Activated CD4-positive, alpha-beta T cell treated with anti-CD3 and anti-CD28 coated beads for 36 hours (primary cell): Measurements from ENCODE around the gene VPS39. TPM values are rescaled to one million over a fixed set of nuclear protein-coding genes. Genes with fewer than 3 reads are reported as not detected.
A peak's percentile ranks its signal among the peaks of the same experiment; 100 is the strongest.

Experiments
- ATAC-seq: fragments of 200-7000 bp; cut with Tn5 transposase; one replicate; pipeline ENCODE4 v1.10.0; 2021; ENCODE audit warnings: mild to moderate bottlenecking, moderate library complexity
- CTCF ChIA-PET: fragments of 350-600 bp; sonication (Branson Sonifier 250); formaldehyde crosslinking; loops from one replicate; lab custom pipeline; 2021; ENCODE audit warnings: antibody characterized with exemption; lab: Charles Lee
- POLR2A ChIA-PET: fragments of 350-600 bp; sonication (Branson Sonifier 250); formaldehyde crosslinking; loops from one replicate; lab custom pipeline; 2021; ENCODE audit warnings: antibody characterized with exemption, inconsistent platforms; lab: Charles Lee
- DNase-seq: peaks from one replicate; pipeline ENCODE4 v3.0.0-alpha.2; 2020
- H3K27ac Mint-ChIP-seq: one replicate; pipeline ENCODE4 v1.8.0; 2021; ENCODE audit warnings: mixed read lengths
- H3K27me3 Mint-ChIP-seq: one replicate; pipeline ENCODE4 v1.8.0; 2021; ENCODE audit warnings: mixed read lengths
- H3K36me3 Mint-ChIP-seq: one replicate; pipeline ENCODE4 v1.8.0; 2021; ENCODE audit warnings: low read depth, mixed read lengths
- H3K4me1 Mint-ChIP-seq: one replicate; pipeline ENCODE4 v1.8.0; 2021; ENCODE audit warnings: mixed read lengths
- H3K4me3 Mint-ChIP-seq: one replicate; pipeline ENCODE4 v1.8.0; 2021; ENCODE audit warnings: mild to moderate bottlenecking, moderate library complexity, mixed read lengths
- H3K9me3 Mint-ChIP-seq: one replicate; pipeline ENCODE4 v1.8.0; 2021; ENCODE audit warnings: low read depth, mixed read lengths
- intact Hi-C, 2 experiments: fragments of 100-400 bp; cut with DNase I in 1 of 2; cut with micrococcal nuclease in 1 of 2; formaldehyde crosslinking; loops; one replicate each; pipeline versions ENCODE4 v1.14.2 to v1.15.1; 2022 to 2024; cut with DNase I, micrococcal nuclease
- total RNA-seq, 2 experiments: library from RNA; stranded (reverse); gene quantifications; one replicate each; pipeline ENCODE4 v1.2.3, GENCODE V29; 2021

VPS39 gene
- total RNA-seq, 2 experiments from 2014 or later: 49.5 to 56.2 TPM

GRCh38 chr15:42218953-42219592 is 11.0 kb upstream of the VPS39 start:
- ChIA-PET POLR2A (interaction anchor here (0.6 kb wide), 1 partner anchor 881 kb away, joined by 4 read pairs; no protein-coding TSS in a partner anchor), CTCF (interaction anchor here (0.6 to 1.7 kb wide), 3 partner anchors 10 to 393 kb away, joined by 3 to 7 read pairs (median 5); no protein-coding TSS in a partner anchor)
- Mint-ChIP-seq H3K27me3 (no peaks in the 10 kb centered on the region), H3K9me3 (no peaks in the 10 kb centered on the region), H3K27ac (no peak overlapping the region), H3K4me1 (peaks cover 23% of the 10 kb centered on the region), H3K36me3 (peaks cover 43% of the 10 kb centered on the region), H3K4me3 (no peak overlapping the region)
- DNase-seq (no peak), ATAC-seq (no peak)
- intact Hi-C loops: no loop called here

- H3K27me3 Mint-ChIP-seq: no peaks in the 10 kb centered on the region
- no peak for DNase-seq
- CTCF ChIA-PET: no interaction called here
- ATAC-seq: no peak
- H3K9me3 Mint-ChIP-seq: no peaks in the 10 kb centered on the region
- no peak overlapping the region for H3K27ac Mint-ChIP-seq
- peaks cover 26% of the 10 kb centered on the region for H3K4me1 Mint-ChIP-seq
- peaks cover 45% of the 10 kb centered on the region for H3K36me3 Mint-ChIP-seq
- intact Hi-C loops: loop anchor here in 1 of 2 experiments (2.0 kb wide), 1 partner anchor 25 kb away; no protein-coding TSS in a partner anchor
- POLR2A ChIA-PET: interaction anchor here (1.0 kb wide), 1 partner anchor 10 kb away, joined by 3 read pairs; no protein-coding TSS in a partner anchor
- no peak overlapping the region for H3K4me3 Mint-ChIP-seq
Observed at GRCh38 chr15:42217568-42217967, 9.5 kb upstream of the VPS39 start.

GRCh38 chr15:42215913-42216829 is 8.1 kb upstream of the VPS39 start:
- intact Hi-C loops: loop anchor here in 1 of 2 experiments (2.0 kb wide), 1 partner anchor 23 kb away; no protein-coding TSS in a partner anchor
- POLR2A ChIA-PET: interaction anchor here (0.6 to 1.0 kb wide), 2 partner anchors 11 to 447 kb away, joined by 3 read pairs; no protein-coding TSS in a partner anchor
- Mint-ChIP-seq H3K9me3 (no peaks in the 10 kb centered on the region), H3K27ac (peak overlapping the region; percentile 68), H3K36me3 (peaks cover 52% of the 10 kb centered on the region), H3K4me3 (no peak overlapping the region), H3K27me3 (no peaks in the 10 kb centered on the region), H3K4me1 (peaks cover 26% of the 10 kb centered on the region)
- ATAC-seq: peak; percentile 71
- CTCF ChIA-PET: interaction anchor here (0.7 kb wide), 1 partner anchor 280 kb away, joined by 3 read pairs; no protein-coding TSS in a partner anchor
- DNase-seq: no peak

- no peak for DNase-seq
- Mint-ChIP-seq H3K27me3 (no peaks in the 10 kb centered on the region), H3K4me3 (no peak overlapping the region), H3K27ac (peak overlapping the region; percentile 45), H3K36me3 (peaks cover 54% of the 10 kb centered on the region), H3K9me3 (no peaks in the 10 kb centered on the region), H3K4me1 (peaks cover 26% of the 10 kb centered on the region)
- ATAC-seq: peak; percentile 33
- intact Hi-C loops: no loop called here
- POLR2A ChIA-PET: no interaction called here
- CTCF ChIA-PET: no interaction called here
Observed at GRCh38 chr15:42214600-42214999, 6.5 kb upstream of the VPS39 start.

- POLR2A ChIA-PET: no interaction called here
- H3K4me1 Mint-ChIP-seq: peaks cover 26% of the 10 kb centered on the region
- no peaks in the 10 kb centered on the region for H3K27me3 Mint-ChIP-seq
- intact Hi-C loops: no loop called here
- ATAC-seq (no peak), DNase-seq (no peak)
- no peaks in the 10 kb centered on the region for H3K9me3 Mint-ChIP-seq
- CTCF ChIA-PET: no interaction called here
- no peak overlapping the region for H3K4me3 Mint-ChIP-seq
- no peak overlapping the region for H3K27ac Mint-ChIP-seq
- H3K36me3 Mint-ChIP-seq: peaks cover 48% of the 10 kb centered on the region
Observed at GRCh38 chr15:42213511-42213910, 5.4 kb upstream of the VPS39 start.

- no peak for ATAC-seq
- H3K4me3 Mint-ChIP-seq: no peak overlapping the region
- intact Hi-C loops: no loop called here
- H3K36me3 Mint-ChIP-seq: peaks cover 38% of the 10 kb centered on the region
- H3K4me1 Mint-ChIP-seq: peaks cover 39% of the 10 kb centered on the region
- H3K27me3 Mint-ChIP-seq: no peaks in the 10 kb centered on the region
- DNase-seq: no peak
- POLR2A ChIA-PET: no interaction called here
- CTCF ChIA-PET: interaction anchor here (1.1 kb wide), 1 partner anchor 11 kb away, joined by 4 read pairs; no protein-coding TSS in a partner anchor
- H3K9me3 Mint-ChIP-seq: no peaks in the 10 kb centered on the region
- H3K27ac Mint-ChIP-seq: no peak overlapping the region
Observed at GRCh38 chr15:42210696-42211095, 2.6 kb upstream of the VPS39 start.

GRCh38 chr15:42206406-42206805 is 1.7 kb downstream of the VPS39 start:
- Mint-ChIP-seq H3K9me3 (no peaks in the 10 kb centered on the region), H3K4me3 (peak overlapping the region; percentile 99), H3K4me1 (peaks cover 39% of the 10 kb centered on the region), H3K36me3 (peaks cover 22% of the 10 kb centered on the region), H3K27ac (peak overlapping the region; percentile 97), H3K27me3 (no peaks in the 10 kb centered on the region)
- ATAC-seq: no peak
- ChIA-PET POLR2A (interaction anchor here (0.6 kb wide), 1 partner anchor 945 kb away, joined by 7 read pairs; no protein-coding TSS in a partner anchor), CTCF (interaction anchor here (0.6 to 1.6 kb wide), 3 partner anchors 13 to 864 kb away, joined by 3 to 5 read pairs (median 3); no protein-coding TSS in a partner anchor)
- DNase-seq: no peak
- intact Hi-C loops: loop anchor here in 1 of 2 experiments (5.0 kb wide), 2 partner anchors 234 to 716 kb away; partner anchors contain the start of genes EHD4 and TTBK2

- H3K9me3 Mint-ChIP-seq: no peaks in the 10 kb centered on the region
- no peak overlapping the region for H3K27ac Mint-ChIP-seq
- H3K4me3 Mint-ChIP-seq: no peak overlapping the region
- ChIA-PET CTCF (interaction anchor here (0.9 kb wide), 1 partner anchor 1185 kb away, joined by 3 read pairs; no protein-coding TSS in a partner anchor), POLR2A (no interaction called here)
- no peak for DNase-seq
- H3K36me3 Mint-ChIP-seq: peaks cover 28% of the 10 kb centered on the region
- intact Hi-C loops: no loop called here
- no peak for ATAC-seq
- peaks cover 42% of the 10 kb centered on the region for H3K4me1 Mint-ChIP-seq
- H3K27me3 Mint-ChIP-seq: no peaks in the 10 kb centered on the region
Observed at GRCh38 chr15:42203891-42204290, 4.2 kb downstream of the VPS39 start.

GRCh38 chr15:42202653-42203052 is 5.5 kb downstream of the VPS39 start:
- no peak for DNase-seq
- POLR2A ChIA-PET: no interaction called here
- CTCF ChIA-PET: interaction anchor here (0.7 kb wide), 1 partner anchor 64 kb away, joined by 3 read pairs; no protein-coding TSS in a partner anchor
- Mint-ChIP-seq H3K27ac (no peak overlapping the region), H3K36me3 (peaks cover 31% of the 10 kb centered on the region), H3K27me3 (no peaks in the 10 kb centered on the region), H3K9me3 (no peaks in the 10 kb centered on the region), H3K4me3 (no peak overlapping the region), H3K4me1 (peaks cover 38% of the 10 kb centered on the region)
- ATAC-seq: no peak
- intact Hi-C loops: no loop called here

GRCh38 chr15:42201801-42202200 is 6.3 kb downstream of the VPS39 start:
- Mint-ChIP-seq H3K4me1 (peaks cover 29% of the 10 kb centered on the region), H3K27ac (no peak overlapping the region), H3K9me3 (no peaks in the 10 kb centered on the region), H3K36me3 (peaks cover 34% of the 10 kb centered on the region), H3K27me3 (no peaks in the 10 kb centered on the region), H3K4me3 (no peak overlapping the region)
- no peak for DNase-seq
- ATAC-seq: no peak
- ChIA-PET CTCF (no interaction called here), POLR2A (no interaction called here)
- intact Hi-C loops: no loop called here

GRCh38 chr15:42199126-42199525 is 9.0 kb downstream of the VPS39 start:
- Mint-ChIP-seq H3K27me3 (no peaks in the 10 kb centered on the region), H3K36me3 (peaks cover 47% of the 10 kb centered on the region), H3K27ac (no peak overlapping the region), H3K4me1 (peaks cover 28% of the 10 kb centered on the region), H3K4me3 (no peak overlapping the region), H3K9me3 (no peaks in the 10 kb centered on the region)
- ATAC-seq (no peak), DNase-seq (no peak)
- ChIA-PET POLR2A (no interaction called here), CTCF (interaction anchor here (0.7 to 1.6 kb wide), 4 partner anchors 12 to 163 kb away, joined by 3 to 4 read pairs (median 4); no protein-coding TSS in a partner anchor)
- intact Hi-C loops: no loop called here
